Adrenal gland (tissue), 12 donors: Measurements from ENCODE around the gene ADAMTSL3. TPM values are rescaled to one million over a fixed set of nuclear protein-coding genes. Genes with fewer than 3 reads are reported as not detected.

Experiments
- DNase-seq, 7 donors: peaks; one replicate each; pipeline ENCODE4 v3.0.0-alpha.2; 2019 to 2020
- H3K27ac ChIP-seq, 5 donors: fragments of 200-600 bp; sonication (generic) in 4 of 5; 1 replicate in 3 of 5; 2 replicates in 2 of 5; pipeline versions ENCODE4 v1.5.1 to v1.8.0; 2016 to 2020; ENCODE audit warnings: mild to moderate bottlenecking in 1 of 5
- H3K27me3 ChIP-seq: fragments of 200-600 bp; 2 replicates; pipeline ENCODE4 v1.8.0; 2021
- H3K36me3 ChIP-seq, 2 donors: fragments of 200-600 bp; replicated peaks in 1 of 2; 1 replicate in 1 of 2; 2 replicates in 1 of 2; pipeline versions ENCODE4 v1.5.1 to v1.8.0; 2018 to 2022
- H3K4me1 ChIP-seq, 2 donors: fragments of 200-600 bp; replicated peaks in 1 of 2; 1 replicate in 1 of 2; 2 replicates in 1 of 2; pipeline versions ENCODE4 v1.5.1 to v1.8.0; 2018 to 2021
- H3K4me3 ChIP-seq, 4 donors: fragments of 200-600 bp; sonication (generic) in 3 of 4; one replicate each; pipeline ENCODE4 v1.5.1; 2016 to 2018
- H3K9me3 ChIP-seq, 3 donors: fragments of 200-600 bp; sonication (generic) in 1 of 3; replicated peaks in 1 of 3; 1 replicate in 2 of 3; 2 replicates in 1 of 3; pipeline versions ENCODE4 v1.5.1 to v1.8.0; 2016 to 2021
- CTCF ChIP-seq, 6 experiments: fragments of 450-650 bp in 4 of 6; fragments of 200-600 bp in 2 of 6; sonication (generic) in 1 of 6; IDR thresholded peaks; 1 replicate in 5 of 6; 2 replicates in 1 of 6; pipeline versions ENCODE4 v1.5.1 to v1.8.0; 2016 to 2021; ENCODE audit warnings: antibody characterized with exemption in 6 of 6, mild to moderate bottlenecking in 2 of 6, moderate library complexity in 1 of 6
- POLR2A ChIP-seq, 2 donors: fragments of 450-650 bp; IDR thresholded peaks; one replicate each; pipeline ENCODE4 v1.6.1; 2017; ENCODE audit warnings: antibody characterized with exemption in 2 of 2, mild to moderate bottlenecking in 2 of 2, moderate library complexity in 1 of 2
- WGBS, 4 donors: extraction: QIAGEN DNeasy Blood & Tissue Kit in 2 of 4; methylation state at CpG; one replicate each; pipeline versions ENCODE4 v1.1.5 to v1.1.7; 2013 to 2017; 5-methylcytosine and 5-hydroxymethylcytosine counted together
- intact Hi-C, 2 donors: fragments of 100-400 bp; cut with DNase I; formaldehyde crosslinking; loops; one replicate each; pipeline versions ENCODE4 v1.14.1 to v1.15.0; 2022 to 2023
- polyA plus RNA-seq, 3 donors: library from polyadenylated mRNA; stranded (reverse); fragments of 200-250 nt in 2 of 3; fragments of 350-450 nt in 1 of 3; fragmentation: Illumina TruSeq in 1 of 3; extraction: RNeasy Lipid Tissue Mini Kit (QIAGEN cat#74804) in 1 of 3; gene quantifications; one replicate each; pipeline ENCODE4 v1.2.3, GENCODE V29; 2013 to 2014
- total RNA-seq, 9 donors: library from RNA; depleted of rRNA in 4 of 9; stranded (reverse); fragments of >200 nt in 4 of 9; fragments of 120-200 nt in 1 of 9; fragmentation: NEBNext Ultra II Directional in 1 of 9; extraction: Animal tissue kit (Norgen Biotek cat#: 25700) in 1 of 9; gene quantifications; one replicate each; pipeline versions ENCODE4 v1.1.0 to v1.2.4, GENCODE V29; 2013 to 2023
- donor health status: healthy with polysubstance abuse.
- donor health status: Bipolar disorder and iron deficiency.
- donor health status: DM: yes; HTN: yes; CAD: no.
- donor health status: DM: no; HTN: no; CAD: no.
- donor health status: DM: no; HTN: no; CAD: no.
- donor health status: DM: yes; HTN: yes; CAD: no.

ADAMTSL3 gene
- total and polyA plus RNA-seq, 12 donors = 0.98 to 19.7 (median 10.5) TPM

- no peak for TF ChIP-seq POLR2A (IDR thresholded peaks at IDR 0.05)
- TF ChIP-seq CTCF (IDR thresholded peaks at IDR 0.05) = no peak
- H3K4me3 ChIP-seq = no peak overlapping the region
- no peaks in the 10 kb centered on the region for H3K9me3 ChIP-seq
- intact Hi-C loops = no loop called here
- WGBS, 4 donors = 38 to 66% (median 51%) methylated on average over 2 of the region's 2 CpGs
- no peak for DNase-seq
- H3K27me3 ChIP-seq = no peaks in the 10 kb centered on the region
- H3K27ac ChIP-seq = no peak overlapping the region
- H3K36me3 ChIP-seq = no peaks in the 10 kb centered on the region
- no peaks in the 10 kb centered on the region for H3K4me1 ChIP-seq
Measured at GRCh38 chr15:83899670-83900069, 245.7 kb downstream of the ADAMTSL3 start.

- Histone ChIP-seq H3K4me3 (no peak overlapping the region), H3K27me3 (no peaks in the 10 kb centered on the region), H3K4me1 (no peaks in the 10 kb centered on the region), H3K27ac (peak overlapping the region in 1 of 5 donors; percentile 54), H3K9me3 (no peaks in the 10 kb centered on the region), H3K36me3 (no peaks in the 10 kb centered on the region)
- peak in 1 of 7 donors; percentile 18 for DNase-seq
- TF ChIP-seq POLR2A (IDR thresholded peaks at IDR 0.05) (no peak), CTCF (IDR thresholded peaks at IDR 0.05) (no peak)
- intact Hi-C loops = no loop called here
- WGBS, 4 donors = 33 to 40% (median 38%) methylated on average over 11 of the region's 11 CpGs
Measured at GRCh38 chr15:83904107-83905040, 250.5 kb downstream of the ADAMTSL3 start.

DNA sequence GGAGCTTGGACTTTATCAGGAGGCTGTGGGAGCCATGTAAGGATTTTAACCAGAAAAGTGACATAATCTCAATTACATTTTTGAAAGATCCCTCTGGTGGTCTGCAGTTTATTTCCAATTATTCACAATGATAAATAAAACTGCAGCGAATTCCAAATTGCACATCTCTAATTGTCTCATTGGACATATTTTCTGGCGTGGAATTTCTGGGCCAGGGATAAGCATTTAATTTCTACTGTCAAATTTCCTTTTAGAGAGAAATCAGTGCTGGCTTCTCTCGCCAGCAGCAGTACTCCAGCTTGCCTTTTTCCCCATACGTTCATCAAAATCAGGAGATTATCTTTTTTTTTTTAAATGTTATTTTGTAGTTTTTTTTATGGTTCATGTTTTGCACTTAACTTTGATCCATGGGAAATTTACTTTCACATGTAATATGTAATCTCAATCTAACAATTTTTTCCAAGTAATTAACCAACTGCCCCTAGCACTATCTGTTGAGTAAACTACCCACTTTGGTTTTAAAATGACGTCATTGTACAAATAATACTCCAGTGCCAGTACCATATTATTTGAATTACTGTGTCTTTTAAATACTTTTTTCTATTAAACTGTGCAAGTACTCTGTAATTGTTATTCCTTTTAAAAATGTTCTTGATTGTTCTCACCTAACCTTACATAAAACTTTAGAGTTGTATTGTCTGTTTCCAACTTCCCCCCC lies 251.8 kb downstream of the ADAMTSL3 start:
- TF ChIP-seq POLR2A (IDR thresholded peaks at IDR 0.05) (no peak), CTCF (IDR thresholded peaks at IDR 0.05) (no peak)
- DNase-seq = no peak
- Histone ChIP-seq H3K9me3 (no peaks in the 10 kb centered on the region), H3K27me3 (no peaks in the 10 kb centered on the region), H3K36me3 (no peaks in the 10 kb centered on the region), H3K4me1 (no peaks in the 10 kb centered on the region), H3K27ac (no peak overlapping the region), H3K4me3 (no peak overlapping the region)
- intact Hi-C loops = no loop called here
- WGBS, 4 donors = 67 to 81% (median 76%) methylated on average over 5 of the region's 5 CpGs

GRCh38 chr15:83911345-83911744 lies 257.4 kb downstream of the ADAMTSL3 start:
- Histone ChIP-seq H3K4me1 (no peaks in the 10 kb centered on the region), H3K27me3 (no peaks in the 10 kb centered on the region), H3K4me3 (no peak overlapping the region), H3K27ac (no peak overlapping the region), H3K36me3 (no peaks in the 10 kb centered on the region), H3K9me3 (no peaks in the 10 kb centered on the region)
- DNase-seq = no peak
- intact Hi-C loops = no loop called here
- no peak for TF ChIP-seq POLR2A (IDR thresholded peaks at IDR 0.05)
- TF ChIP-seq CTCF (IDR thresholded peaks at IDR 0.05) = no peak
- WGBS, 4 donors = 58 to 73% (median 63%) methylated on average over 3 of the region's 3 CpGs
